Trophoblast cell (in vitro differentiated cells and primary cell): Measurements from ENCODE around the gene PI3.
"Not testable (repeated sequence)": the region's sequence is repeated elsewhere in the genome, so short reads cannot be mapped to it uniquely, and the experiment has no call there.

Source experiments
- DNase-seq, 2 donors: peaks; one replicate each; pipeline ENCODE4 v3.0.0-alpha.2; 2016
- H2AFZ ChIP-seq: 2 replicates; pipeline ENCODE4 v1.6.1; 2013; ENCODE audit warnings: low read length, moderate library complexity, mild to moderate bottlenecking; ENCODE audit not compliant: insufficient read depth, poor library complexity
- H2AK5ac ChIP-seq: 2 replicates; pipeline ENCODE4 v1.6.1; 2013; ENCODE audit warnings: mild to moderate bottlenecking, low read length
- H2BK120ac ChIP-seq: 2 replicates; pipeline ENCODE4 v1.6.1; 2013; ENCODE audit warnings: low read length, mild to moderate bottlenecking, moderate library complexity; ENCODE audit not compliant: insufficient read depth, poor library complexity
- H2BK12ac ChIP-seq: 2 replicates; pipeline ENCODE4 v1.6.1; 2013; ENCODE audit warnings: mild to moderate bottlenecking, low read length, moderate library complexity
- H2BK5ac ChIP-seq: 2 replicates; pipeline ENCODE4 v1.6.1; 2013; ENCODE audit warnings: low read length, low read depth, moderate library complexity, mild to moderate bottlenecking; ENCODE audit not compliant: poor library complexity
- H3K14ac ChIP-seq: 2 replicates; pipeline ENCODE4 v1.6.1; 2013; ENCODE audit warnings: mild to moderate bottlenecking, low read length
- H3K18ac ChIP-seq: 2 replicates; pipeline ENCODE4 v1.6.1; 2013; ENCODE audit warnings: mild to moderate bottlenecking, low read length
- H3K23ac ChIP-seq: 2 replicates; pipeline ENCODE4 v1.6.1; 2013; ENCODE audit warnings: low read length
- H3K27ac ChIP-seq: 2 replicates; pipeline ENCODE4 v1.5.1; 2013; ENCODE audit warnings: low read depth, mild to moderate bottlenecking, inconsistent platforms, low read length, moderate library complexity
- H3K27me3 ChIP-seq: 2 replicates; pipeline ENCODE4 v1.6.1; 2013; ENCODE audit warnings: inconsistent platforms, mild to moderate bottlenecking, low read length, moderate library complexity; ENCODE audit not compliant: insufficient read depth
- H3K36me3 ChIP-seq, 2 experiments: 1 replicate in 1 of 2; 2 replicates in 1 of 2; pipeline ENCODE4 v1.6.1; 2013; ENCODE audit warnings: low read length in 2 of 2, mild to moderate bottlenecking in 2 of 2, moderate library complexity in 1 of 2; ENCODE audit not compliant: insufficient read depth in 2 of 2, control insufficient read depth in 1 of 2
- H3K4ac ChIP-seq: 2 replicates; pipeline ENCODE4 v1.6.1; 2013; ENCODE audit warnings: low read depth, mild to moderate bottlenecking, low read length, moderate library complexity
- H3K4me1 ChIP-seq, 2 experiments: 1 replicate in 1 of 2; 2 replicates in 1 of 2; pipeline ENCODE4 v1.6.1; 2013; ENCODE audit warnings: low read length in 2 of 2, mild to moderate bottlenecking in 2 of 2, moderate library complexity in 1 of 2; ENCODE audit not compliant: insufficient read depth in 2 of 2, control insufficient read depth in 1 of 2
- H3K4me2 ChIP-seq: 2 replicates; pipeline ENCODE4 v1.6.1; 2013; ENCODE audit warnings: inconsistent platforms, mild to moderate bottlenecking, low read length, moderate library complexity
- H3K4me3 ChIP-seq: 2 replicates; pipeline ENCODE4 v1.5.1; 2013; ENCODE audit warnings: mild to moderate bottlenecking, low read depth, low read length, inconsistent platforms
- H3K79me1 ChIP-seq: one replicate; pipeline ENCODE4 v1.6.1; 2013; ENCODE audit warnings: low read length
- H3K79me2 ChIP-seq: 2 replicates; pipeline ENCODE4 v1.6.1; 2013; ENCODE audit warnings: low read length, mild to moderate bottlenecking; ENCODE audit not compliant: control insufficient read depth, insufficient read depth, poor library complexity
- H3K9ac ChIP-seq: 2 replicates; pipeline ENCODE4 v1.6.1; 2013; ENCODE audit warnings: mild to moderate bottlenecking, low read length
- H3K9me3 ChIP-seq: 2 replicates; pipeline ENCODE4 v1.6.1; 2013; ENCODE audit warnings: low read depth, mild to moderate bottlenecking, control low read depth, inconsistent platforms, low read length; ENCODE audit not compliant: insufficient read depth
- H4K12ac ChIP-seq: 2 replicates; pipeline ENCODE4 v1.6.1; 2013; ENCODE audit warnings: low read depth, mild to moderate bottlenecking, low read length, moderate library complexity
- H4K8ac ChIP-seq: 2 replicates; pipeline ENCODE4 v1.6.1; 2013; ENCODE audit warnings: low read depth, mild to moderate bottlenecking, low read length, moderate library complexity
- H4K91ac ChIP-seq: one replicate; pipeline ENCODE4 v1.6.1; 2013; ENCODE audit warnings: low read depth, mild to moderate bottlenecking, low read length, moderate library complexity
- WGBS: extraction: QIAGEN DNeasy Blood & Tissue Kit; methylation state at CpG from one replicate; pipeline ENCODE4 v1.1.7; 2013; ENCODE audit warnings: missing lambda C conversion rate; ENCODE audit not compliant: insufficient read length, insufficient coverage; ENCODE audit errors: extremely low coverage; 5-methylcytosine and 5-hydroxymethylcytosine counted together

PI3 gene

GRCh38 chr20:45139733-45140375, 34.8 kb upstream of the PI3 start:
- not testable (repeated sequence) for H3K4ac ChIP-seq, H3K4me3 ChIP-seq, H3K18ac ChIP-seq, H4K12ac ChIP-seq, H4K91ac ChIP-seq, H3K9me3 ChIP-seq, H3K9ac ChIP-seq, H3K79me1 ChIP-seq, H2BK120ac ChIP-seq, H3K23ac ChIP-seq, H3K27ac ChIP-seq, H3K4me2 ChIP-seq, H3K4me1 ChIP-seq, H2BK5ac ChIP-seq, H2BK12ac ChIP-seq, H3K36me3 ChIP-seq, H3K79me2 ChIP-seq, H2AK5ac ChIP-seq, H3K27me3 ChIP-seq, H4K8ac ChIP-seq, DNase-seq, H3K14ac ChIP-seq, H2AFZ ChIP-seq
- no CpG with 5 or more reads among the region's 5 CpGs for whole genome bisulfite sequencing

DNA sequence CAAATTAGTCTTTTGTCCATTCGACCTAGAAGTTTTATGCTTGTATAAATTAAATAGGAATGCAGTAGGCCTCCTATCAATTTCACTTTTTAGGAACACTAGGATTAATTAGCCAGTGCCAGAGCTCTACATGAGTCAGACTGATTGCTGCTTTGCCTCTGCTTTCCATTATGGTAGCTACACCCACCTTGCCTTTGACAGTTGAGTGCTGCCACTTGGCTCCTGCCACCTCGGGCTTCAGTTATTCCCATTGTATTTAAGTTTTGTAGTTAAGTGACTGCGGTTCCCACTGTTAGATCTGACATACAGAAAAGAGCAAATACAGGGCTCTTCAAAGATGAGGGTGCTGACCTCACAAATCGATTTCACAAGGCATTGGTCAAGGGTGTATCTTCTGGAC, 33.9 kb upstream of the PI3 start:
- Histone ChIP-seq H2AFZ (no peak overlapping the region), H3K14ac (no peak overlapping the region), H2BK5ac (no peak overlapping the region), H3K27me3 (no peaks in the 10 kb centered on the region), H3K9me3 (peaks cover 2% of the 10 kb centered on the region), H4K91ac (no peak overlapping the region), H3K79me1 (no peaks in the 10 kb centered on the region), H3K18ac (no peak overlapping the region), H4K12ac (no peak overlapping the region), H3K9ac (no peak overlapping the region), H3K79me2 (no peaks in the 10 kb centered on the region), H2AK5ac (no peak overlapping the region), H2BK12ac (no peak overlapping the region), H3K4ac (no peak overlapping the region), H3K4me1 (no peaks in the 10 kb centered on the region), H3K4me2 (no peak overlapping the region), H3K4me3 (no peak overlapping the region), H3K27ac (no peak overlapping the region), H2BK120ac (no peak overlapping the region), H3K36me3 (no peaks in the 10 kb centered on the region), H4K8ac (no peak overlapping the region), H3K23ac (no peak overlapping the region)
- DNase-seq = no peak
- no CpG with 5 or more reads among the region's 4 CpGs for WGBS

GRCh38 chr20:45149062-45149461, 25.6 kb upstream of the PI3 start:
- no CpG with 5 or more reads among the region's 3 CpGs for WGBS
- H3K9me3 ChIP-seq = no peaks in the 10 kb centered on the region
- no peak overlapping the region for H3K9ac ChIP-seq
- no peak overlapping the region for H3K27ac ChIP-seq
- H4K91ac ChIP-seq = no peak overlapping the region
- no peak overlapping the region for H3K14ac ChIP-seq
- no peaks in the 10 kb centered on the region for H3K36me3 ChIP-seq
- no peak overlapping the region for H2AK5ac ChIP-seq
- H2BK12ac ChIP-seq = no peak overlapping the region
- H3K18ac ChIP-seq = no peak overlapping the region
- H3K79me2 ChIP-seq = no peaks in the 10 kb centered on the region
- H4K8ac ChIP-seq = no peak overlapping the region
- no peaks in the 10 kb centered on the region for H3K4me1 ChIP-seq
- no peak overlapping the region for H2AFZ ChIP-seq
- H3K4me2 ChIP-seq = no peak overlapping the region
- no peak overlapping the region for H3K23ac ChIP-seq
- H4K12ac ChIP-seq = no peak overlapping the region
- DNase-seq = no peak
- no peak overlapping the region for H2BK5ac ChIP-seq
- no peak overlapping the region for H3K4ac ChIP-seq
- no peak overlapping the region for H2BK120ac ChIP-seq
- no peaks in the 10 kb centered on the region for H3K27me3 ChIP-seq
- H3K79me1 ChIP-seq = no peaks in the 10 kb centered on the region
- no peak overlapping the region for H3K4me3 ChIP-seq

- Histone ChIP-seq H3K9me3 (peaks cover 2% of the 10 kb centered on the region), H2BK5ac (no peak overlapping the region), H3K4me1 (no peaks in the 10 kb centered on the region), H3K27ac (no peak overlapping the region), H3K79me1 (no peaks in the 10 kb centered on the region), H4K12ac (no peak overlapping the region), H3K23ac (no peak overlapping the region), H3K27me3 (no peaks in the 10 kb centered on the region), H3K4me3 (no peak overlapping the region), H3K4me2 (no peak overlapping the region), H3K14ac (no peak overlapping the region), H2BK120ac (no peak overlapping the region), H2BK12ac (no peak overlapping the region), H3K79me2 (no peaks in the 10 kb centered on the region), H2AFZ (no peak overlapping the region), H3K36me3 (no peaks in the 10 kb centered on the region), H3K18ac (no peak overlapping the region), H4K91ac (no peak overlapping the region), H4K8ac (no peak overlapping the region), H2AK5ac (no peak overlapping the region), H3K4ac (no peak overlapping the region), H3K9ac (no peak overlapping the region)
- DNase-seq = no peak
- no CpG with 5 or more reads among the region's 2 CpGs for WGBS
Observed at GRCh38 chr20:45152405-45152804, 22.3 kb upstream of the PI3 start.
